NCI-H526 (cell line): Measurements from ENCODE around the gene GLRB.
"Not testable (repeated sequence)": the region's sequence is repeated elsewhere in the genome, so short reads cannot be mapped to it uniquely, and the experiment has no call there.

Experiments used
- DNase-seq, 2 experiments: peaks; one replicate each; lab custom pipeline; 2025; lab: John Stamatoyannopoulos, UW

Gene GLRB

DNA sequence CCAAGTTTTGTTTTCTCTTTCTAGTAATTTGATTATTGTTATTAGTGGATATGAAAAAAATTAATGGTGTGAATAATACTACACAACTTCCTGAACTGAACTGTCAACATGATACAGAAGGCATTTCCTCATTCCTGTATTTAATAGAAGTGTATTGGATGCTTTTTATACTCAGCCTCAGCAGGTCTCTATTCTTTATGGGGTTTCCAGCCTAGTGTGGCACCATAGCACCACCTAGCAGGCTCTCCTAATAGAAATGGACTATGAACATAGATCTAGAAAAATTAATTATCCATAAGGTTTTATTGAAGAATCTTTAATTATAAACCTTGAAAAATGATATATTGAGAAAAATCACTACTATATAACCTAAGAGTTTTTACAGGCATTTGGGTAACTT lies 52.4 kb downstream of the GLRB start:
- DNase-seq, result peak in 1 of 2 experiments; percentile 27

DNA sequence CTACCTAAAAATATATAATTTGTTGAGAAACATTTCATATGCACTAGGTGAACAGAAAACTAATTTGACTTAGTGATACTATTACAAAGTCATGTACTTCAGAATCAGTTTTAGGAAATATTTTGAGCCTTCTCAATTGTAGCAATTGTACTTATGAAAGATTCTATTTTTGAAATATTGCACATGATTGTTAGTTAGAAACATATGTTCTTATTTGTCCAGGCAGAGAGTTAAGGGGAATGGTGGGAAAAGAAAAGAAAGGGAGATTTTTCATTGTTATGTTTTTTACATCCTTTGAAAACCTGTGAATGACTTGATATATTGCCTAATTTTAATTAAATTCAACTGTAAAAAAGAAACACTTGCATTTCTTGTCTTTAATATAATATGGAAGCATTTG lies 66.0 kb downstream of the GLRB start:
- DNase-seq, result no peak

DNA sequence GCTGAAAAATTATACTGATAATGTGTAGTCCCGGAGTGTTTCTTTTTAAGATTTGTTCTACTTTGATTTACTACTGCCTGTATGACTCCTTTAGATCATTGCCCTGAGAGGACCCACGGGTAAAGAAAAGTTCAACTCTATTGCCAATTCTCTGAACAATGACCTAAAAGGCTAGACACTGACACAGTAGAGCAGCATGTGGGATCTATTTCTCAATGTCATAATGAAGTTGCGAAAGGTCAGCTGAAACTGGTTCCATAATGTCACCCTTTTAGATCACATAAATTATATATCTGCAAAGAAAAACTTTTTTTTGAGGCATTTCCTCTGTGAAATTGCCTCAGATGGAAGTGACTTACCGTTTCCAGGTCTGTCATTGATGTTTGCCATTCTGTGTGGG lies 67.4 kb downstream of the GLRB start:
- no peak for DNase-seq

DNA sequence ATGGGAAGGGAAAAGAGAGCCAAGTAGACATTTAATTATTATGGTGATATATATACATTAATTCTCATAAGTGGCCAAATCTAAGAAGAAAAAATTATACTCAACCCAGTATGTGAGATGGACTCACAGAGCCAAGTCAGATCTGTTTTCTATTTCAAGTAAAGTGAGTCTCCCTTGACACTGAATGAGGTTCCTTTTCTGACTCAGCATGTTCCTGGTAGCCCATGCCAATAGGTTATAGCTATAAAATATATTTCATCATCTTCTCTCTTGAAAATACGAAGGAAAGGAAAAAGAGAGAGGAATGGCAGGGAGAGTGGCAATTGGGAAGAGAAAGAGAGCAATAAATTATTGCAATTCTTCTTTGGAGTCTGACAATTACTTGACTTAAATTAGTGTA lies 75.8 kb downstream of the GLRB start:
- no peak for DNase-seq

DNA sequence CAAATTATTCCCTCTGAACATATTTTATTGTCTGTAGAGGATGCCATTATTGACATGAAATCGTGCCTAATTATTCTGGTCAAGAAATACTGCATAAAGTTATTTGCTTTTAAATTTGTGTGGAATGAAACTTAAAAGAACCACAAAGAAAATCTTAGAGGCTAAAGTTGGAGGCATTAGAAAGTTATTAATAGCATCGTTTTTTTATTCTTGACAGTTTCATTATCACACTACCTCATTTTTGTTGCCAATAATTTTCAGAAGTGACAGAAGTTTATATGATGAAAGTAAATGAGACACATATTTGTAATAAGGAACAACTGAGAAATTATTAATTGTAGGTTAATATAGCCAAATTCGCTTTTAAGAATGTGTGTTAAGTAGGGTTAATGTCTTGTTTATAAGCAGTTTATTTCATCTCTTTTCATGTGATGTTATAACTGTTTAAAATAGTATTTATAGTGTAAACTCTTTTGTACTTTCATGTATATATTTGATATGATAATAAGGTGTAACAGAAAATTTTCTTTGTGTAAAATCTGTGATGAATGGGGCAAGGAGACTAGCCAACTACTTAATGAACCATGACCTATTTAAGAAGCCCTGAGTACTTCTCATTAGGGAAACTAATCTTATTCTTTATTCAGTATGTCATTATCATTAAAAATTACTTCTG lies 90.1 kb downstream of the GLRB start:
- no peak for DNase-seq

DNA sequence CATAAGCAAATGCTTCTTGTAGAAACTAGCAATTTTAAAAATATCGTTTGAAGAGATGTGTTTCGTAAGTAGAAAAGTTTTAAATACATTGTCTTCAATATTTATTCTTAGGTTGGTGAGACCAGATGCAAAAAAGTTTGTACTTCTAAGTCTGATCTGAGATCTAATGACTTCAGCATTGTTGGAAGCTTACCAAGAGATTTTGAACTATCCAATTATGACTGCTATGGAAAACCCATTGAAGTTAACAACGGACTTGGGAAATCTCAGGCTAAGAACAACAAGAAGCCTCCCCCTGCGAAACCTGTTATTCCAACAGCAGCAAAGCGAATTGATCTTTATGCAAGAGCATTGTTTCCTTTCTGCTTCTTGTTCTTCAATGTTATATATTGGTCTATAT lies 94.4 kb downstream of the GLRB start:
- no peak for DNase-seq

- peak in 1 of 2 experiments; percentile 19 for DNase-seq
Observed at GRCh38 chr4:157172011-157172410, 96.1 kb downstream of the GLRB start.

- not testable (repeated sequence) for DNase-seq
Observed at GRCh38 chr4:157180268-157180667, 104.3 kb downstream of the GLRB start.

DNA sequence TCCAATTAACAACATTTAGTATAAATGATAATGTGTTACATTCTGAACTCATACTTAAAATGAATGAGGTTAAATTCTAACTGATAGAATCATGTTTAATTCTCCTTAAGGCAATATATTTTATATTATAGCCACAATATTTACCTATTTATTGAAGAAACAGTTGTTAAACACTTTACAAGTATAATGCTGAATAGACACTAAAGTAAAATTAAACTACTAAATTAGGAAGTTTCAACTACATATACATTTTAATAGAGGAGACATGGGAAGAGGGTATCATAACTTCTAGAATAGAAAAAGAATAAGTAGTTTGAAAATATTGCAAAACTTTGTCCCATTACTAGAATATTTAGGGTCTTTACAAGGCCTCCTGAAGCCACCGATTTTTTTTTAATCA lies 108.3 kb downstream of the GLRB start:
- no peak for DNase-seq

- no peak for DNase-seq
Observed at GRCh38 chr4:157185363-157185762, 109.4 kb downstream of the GLRB start.

DNA sequence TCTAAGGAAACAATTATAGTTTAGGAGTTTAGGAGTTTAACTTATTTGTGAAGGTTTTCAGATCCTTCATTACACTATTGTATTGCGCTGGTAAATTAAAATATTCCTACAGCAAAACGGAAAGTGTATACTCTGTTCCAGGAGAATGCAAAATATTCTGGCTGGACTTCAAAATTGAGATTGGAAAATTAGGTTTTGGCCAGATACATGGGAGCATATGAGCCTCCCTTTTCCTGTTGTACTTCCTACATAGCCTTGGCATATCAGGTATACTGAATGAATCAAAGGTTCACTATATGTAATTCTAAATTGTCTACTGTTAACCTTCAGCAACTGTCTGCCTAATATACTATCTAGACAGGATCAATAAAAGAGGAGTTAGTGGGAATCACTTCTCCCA lies 119.4 kb downstream of the GLRB start:
- DNase-seq, result no peak

DNA sequence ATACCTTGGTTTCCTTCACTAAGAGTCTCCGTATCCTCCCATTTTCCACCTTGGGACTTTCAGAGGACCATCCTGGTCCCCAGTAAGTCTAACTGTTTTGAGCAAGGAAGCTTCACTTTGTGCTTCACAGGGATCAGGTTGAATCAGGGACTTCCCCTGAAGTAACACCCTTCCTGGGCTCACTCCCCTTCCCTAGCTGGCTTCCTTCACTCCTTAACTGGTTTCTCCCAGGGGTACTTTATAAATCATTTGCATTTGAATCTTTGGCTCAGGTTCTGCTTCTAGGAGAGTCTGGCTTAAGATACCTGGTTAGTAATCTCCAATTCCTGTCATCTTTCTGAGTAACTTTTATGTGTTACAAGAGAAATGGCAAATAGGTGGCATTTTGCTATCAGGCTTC lies 120.1 kb downstream of the GLRB start:
- DNase-seq, result no peak

- DNase-seq, result peak in 1 of 2 experiments; percentile 66
Observed at GRCh38 chr4:157204634-157205244, 128.8 kb downstream of the GLRB start.

DNA sequence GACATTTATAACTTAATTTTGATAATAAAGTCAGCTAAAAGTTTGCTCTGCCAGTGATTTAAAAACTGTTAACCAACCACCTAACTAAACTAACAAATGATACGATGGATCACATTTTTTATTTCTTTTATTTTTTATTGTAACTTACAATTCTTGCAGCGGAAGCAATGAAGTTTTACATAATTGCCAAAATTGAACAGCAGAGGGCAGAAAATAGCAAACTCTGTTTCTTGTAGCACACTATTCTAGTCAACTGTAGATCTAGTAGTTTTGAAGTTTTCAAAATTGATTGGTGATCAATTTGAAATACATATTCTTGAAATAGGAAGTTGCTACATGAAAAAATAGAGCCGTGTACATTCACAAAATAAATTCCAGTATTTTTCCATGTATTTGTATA lies 141.8 kb downstream of the GLRB start:
- peak in 1 of 2 experiments; percentile 34 for DNase-seq

- DNase-seq, result peak in 1 of 2 experiments; percentile 13
Observed at GRCh38 chr4:157219711-157220370, 143.9 kb downstream of the GLRB start.

DNA sequence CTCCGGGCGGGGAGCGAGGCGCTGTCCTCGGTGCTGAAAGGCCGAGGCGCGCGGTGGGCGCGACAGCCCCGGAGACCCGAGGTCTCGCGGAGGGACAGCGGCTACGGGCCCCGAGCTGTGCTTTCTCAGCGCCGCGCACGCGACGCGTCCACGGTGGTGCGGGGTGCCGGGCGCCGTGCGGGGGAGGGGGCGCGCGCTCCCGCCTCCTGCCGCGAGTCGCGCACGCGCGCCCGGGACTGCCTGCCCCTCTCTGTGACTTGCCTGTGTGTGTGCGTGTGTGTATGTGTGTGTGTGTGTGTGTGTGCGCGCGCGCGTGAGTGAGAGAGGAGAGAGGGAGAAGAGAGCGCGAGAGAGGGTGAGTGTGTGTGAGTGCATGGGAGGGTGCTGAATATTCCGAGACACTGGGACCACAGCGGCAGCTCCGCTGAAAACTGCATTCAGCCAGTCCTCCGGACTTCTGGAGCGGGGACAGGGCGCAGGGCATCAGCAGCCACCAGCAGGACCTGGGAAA lies 144.5 kb downstream of the GLRB start, which contains the start of gene GRIA2:
Gene GRIA2 (plus strand): TSS at position 358 of the 511 bp plus-strand sequence. CDS start 315 bp downstream, outside the sequence.
- DNase-seq, result peak; percentile 19 to 78

DNA sequence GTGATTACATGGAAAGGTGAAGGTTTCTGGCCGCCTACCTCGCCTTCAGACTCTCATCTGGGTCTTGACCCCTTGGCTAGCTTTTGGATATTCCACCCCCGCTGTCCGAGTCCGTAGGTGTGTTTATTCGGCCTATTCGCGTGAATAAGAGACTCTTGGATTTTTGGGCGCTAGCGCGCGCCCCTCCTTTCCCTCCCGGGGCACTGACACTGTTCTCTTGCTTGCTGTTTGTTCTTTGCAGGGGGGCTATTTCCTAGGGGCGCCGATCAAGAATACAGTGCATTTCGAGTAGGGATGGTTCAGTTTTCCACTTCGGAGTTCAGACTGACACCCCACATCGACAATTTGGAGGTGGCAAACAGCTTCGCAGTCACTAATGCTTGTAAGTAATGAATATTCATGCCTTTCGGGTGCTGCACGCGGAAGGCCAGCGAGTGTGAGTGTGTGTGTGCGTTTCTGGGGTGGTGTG lies 145.5 kb downstream of the GLRB start:
- DNase-seq, result peak in 1 of 2 experiments; percentile 61
